ACHN (cell line): ENCODE measurements around the gene KCNIP2.
"Not testable (repeated sequence)": the region's sequence is repeated elsewhere in the genome, so short reads cannot be mapped to it uniquely, and the experiment has no call there.

Experiments used
- DNase-seq: peaks from one replicate; pipeline ENCODE4 v3.0.0-alpha.2; 2015
- in situ Hi-C: cut with HindIII; loops from 2 replicates; pipeline ENCODE4 v1.10.0; 2017; ENCODE audit warnings: low sequenced_read_pairs, low pct_ligation_motif_present, low pct_unique_long_range_greater_than_20kb

Gene KCNIP2

DNA sequence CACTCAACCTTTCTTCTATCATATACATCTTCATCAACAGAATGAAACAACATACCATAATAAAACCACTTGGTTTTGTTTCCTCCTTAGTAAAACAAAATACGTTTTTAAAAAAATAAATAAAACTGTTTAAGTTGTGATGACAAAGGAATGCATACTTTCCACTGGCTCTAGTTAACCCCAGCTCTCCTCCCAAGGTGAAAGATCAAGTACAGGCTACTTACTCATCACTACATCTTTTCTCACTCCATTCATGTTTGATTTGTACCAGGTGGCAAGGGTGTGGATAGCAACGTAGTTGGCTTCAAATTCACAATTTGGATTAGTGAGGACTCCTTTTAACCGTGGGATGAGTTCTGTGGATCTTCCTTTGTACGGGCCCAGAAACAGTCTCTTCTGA lies 40.1 kb downstream of the KCNIP2 start:
- DNase-seq, result no peak

DNA sequence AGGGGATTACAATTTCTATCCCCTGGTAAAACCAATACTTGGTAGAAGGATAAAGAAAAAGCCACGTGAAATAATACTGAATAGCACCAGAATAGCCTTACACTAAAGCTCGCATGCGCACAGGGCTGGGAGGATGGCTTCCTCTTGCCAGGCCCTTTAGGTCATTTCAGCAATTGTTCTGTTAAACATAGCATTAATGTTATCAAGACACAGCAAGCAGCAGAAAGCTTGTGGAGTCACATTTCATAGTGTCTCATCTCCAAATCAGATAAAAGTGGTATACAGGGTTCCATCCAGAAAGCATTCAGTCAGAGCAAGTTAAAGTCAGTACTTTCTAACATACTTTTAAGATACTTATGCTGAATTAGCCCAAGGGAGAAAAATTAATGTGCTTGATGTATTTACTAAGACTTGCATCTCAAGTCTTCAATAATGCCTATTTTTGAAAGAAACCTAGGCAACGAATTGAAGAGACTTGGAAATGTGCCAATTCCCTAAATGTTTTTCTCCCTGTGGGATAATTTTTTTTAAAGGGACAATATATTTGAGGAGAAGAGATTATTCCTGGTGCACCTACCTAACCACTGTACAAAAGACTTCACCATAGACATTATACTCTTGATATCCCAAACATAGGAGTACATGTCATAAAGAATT lies 46.1 kb downstream of the KCNIP2 start:
- no peak for DNase-seq
- in situ Hi-C loops, result no loop called here

More for the DNA sequence above, 40.1 kb downstream of the KCNIP2 start:
- in situ Hi-C loops, result no loop called here

DNA sequence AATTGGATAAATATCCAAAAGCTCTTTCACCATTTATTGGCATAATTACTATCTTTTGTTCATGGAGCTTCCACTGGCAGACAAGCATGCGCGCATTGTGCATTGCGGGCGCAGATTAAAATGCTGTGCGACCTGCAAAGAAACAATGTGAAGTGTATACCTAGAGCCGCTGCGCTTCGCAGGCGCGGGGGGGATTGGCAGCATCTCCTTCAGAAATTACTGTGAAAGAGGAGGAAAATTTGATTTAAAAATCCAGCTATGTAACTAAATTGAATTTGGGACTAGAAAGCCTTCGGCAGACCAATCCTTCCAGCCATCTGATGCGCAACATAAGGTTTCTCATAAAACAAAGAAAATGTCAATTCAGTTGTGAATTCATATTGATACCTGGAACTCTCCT lies 50.1 kb downstream of the KCNIP2 start:
- in situ Hi-C loops, result no loop called here
- no peak for DNase-seq

DNA sequence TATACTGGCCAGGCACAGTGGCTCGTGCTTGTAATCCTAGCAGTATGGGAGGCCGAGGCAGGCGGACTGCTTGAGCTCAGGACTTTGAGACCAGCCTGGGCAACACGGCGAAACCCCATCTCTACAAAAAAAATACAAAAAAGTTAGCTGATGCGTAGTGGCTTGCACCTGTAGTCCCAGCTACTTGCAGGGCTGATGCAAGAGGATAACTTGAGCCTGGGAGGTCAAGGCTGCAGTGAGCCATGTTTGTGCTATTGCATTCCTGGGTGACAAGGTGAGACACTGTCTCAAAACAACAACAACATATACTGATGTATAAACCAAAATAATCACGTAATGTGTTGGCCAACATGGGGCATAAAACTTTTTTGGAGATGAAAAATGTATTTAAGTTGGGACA lies 53.9 kb downstream of the KCNIP2 start:
- in situ Hi-C loops, result no loop called here
- DNase-seq, result no peak

DNA sequence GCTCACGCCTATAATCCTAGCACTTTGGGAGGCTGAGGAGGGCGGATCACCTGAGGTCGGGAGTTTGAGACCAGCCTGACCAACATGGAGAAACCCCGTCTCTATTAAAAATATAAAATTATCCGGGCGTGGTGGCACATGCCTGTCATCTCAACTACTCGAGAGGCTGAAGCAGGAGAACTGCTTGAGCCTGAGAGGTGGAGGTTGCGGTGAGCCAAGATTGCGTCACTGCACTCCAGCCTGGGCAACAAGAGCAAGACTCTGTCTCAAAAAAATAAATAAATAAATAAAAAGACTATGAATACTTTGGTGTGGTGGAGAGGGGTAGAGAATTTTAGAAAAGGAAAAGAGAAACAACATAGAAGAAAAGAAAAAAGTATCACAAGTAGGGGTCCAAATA lies 54.4 kb downstream of the KCNIP2 start:
- in situ Hi-C loops, result not testable (repeated sequence)

DNA sequence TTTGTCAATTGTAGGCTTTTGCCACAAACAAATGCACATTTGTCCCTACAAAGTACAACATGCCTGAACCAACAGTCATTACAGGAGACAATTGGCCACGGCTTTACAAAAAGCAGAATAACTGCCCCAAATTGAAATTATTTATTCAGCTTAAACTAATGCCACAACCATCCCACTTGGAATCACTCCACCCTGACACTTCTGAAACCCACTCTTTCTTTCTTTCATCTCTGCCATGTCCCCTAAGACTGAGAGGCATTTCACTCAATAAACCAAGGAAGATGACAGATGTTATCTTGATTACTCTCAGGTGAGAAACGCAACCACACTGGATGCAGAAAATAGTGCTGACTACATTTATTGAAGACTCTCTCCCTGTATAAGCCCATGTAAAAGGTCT lies 57.8 kb downstream of the KCNIP2 start:
- no peak for DNase-seq
- in situ Hi-C loops, result no loop called here

More for the DNA sequence above, 54.4 kb downstream of the KCNIP2 start:
- DNase-seq, result not testable (repeated sequence)

DNA sequence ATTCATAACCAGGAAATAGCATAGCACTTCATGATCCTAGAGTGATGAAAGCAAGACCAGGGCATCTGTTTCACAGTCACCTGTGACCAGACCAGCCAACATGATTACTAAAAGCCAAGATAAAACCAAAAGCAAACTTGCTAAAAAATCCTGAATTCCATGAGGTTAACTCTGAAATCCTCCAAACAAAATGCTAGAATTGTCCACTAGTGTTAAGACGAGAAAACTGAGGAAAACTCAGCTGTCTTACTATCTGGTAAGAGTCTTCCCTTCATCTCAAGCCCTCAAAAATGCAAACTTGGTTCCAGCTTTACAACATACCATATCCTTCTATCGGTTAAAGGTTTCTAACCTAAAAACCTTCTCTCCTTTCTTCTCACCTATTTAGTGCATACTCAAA lies 59.0 kb downstream of the KCNIP2 start:
- DNase-seq, result no peak
- in situ Hi-C loops, result no loop called here

DNA sequence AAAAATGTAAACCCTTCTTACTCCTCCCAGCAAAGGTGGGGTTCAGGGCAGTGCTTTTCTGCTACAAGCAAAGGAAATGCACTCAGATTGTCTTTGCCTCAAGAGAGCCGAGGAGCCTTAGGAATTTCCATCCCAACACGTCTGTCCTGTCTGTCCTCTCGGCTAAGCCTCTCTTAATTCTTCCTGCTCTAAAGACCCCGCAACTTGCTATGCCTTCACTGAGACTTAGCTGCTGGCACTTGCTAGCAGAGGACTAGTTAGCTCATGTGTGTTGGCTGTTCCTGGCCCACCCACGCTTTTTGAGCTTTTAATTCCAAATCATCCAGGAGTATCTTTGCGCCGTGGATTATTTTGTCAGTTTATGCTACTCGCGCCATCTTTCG lies 59.9 kb downstream of the KCNIP2 start:
- DNase-seq, result peak; percentile 37

DNA sequence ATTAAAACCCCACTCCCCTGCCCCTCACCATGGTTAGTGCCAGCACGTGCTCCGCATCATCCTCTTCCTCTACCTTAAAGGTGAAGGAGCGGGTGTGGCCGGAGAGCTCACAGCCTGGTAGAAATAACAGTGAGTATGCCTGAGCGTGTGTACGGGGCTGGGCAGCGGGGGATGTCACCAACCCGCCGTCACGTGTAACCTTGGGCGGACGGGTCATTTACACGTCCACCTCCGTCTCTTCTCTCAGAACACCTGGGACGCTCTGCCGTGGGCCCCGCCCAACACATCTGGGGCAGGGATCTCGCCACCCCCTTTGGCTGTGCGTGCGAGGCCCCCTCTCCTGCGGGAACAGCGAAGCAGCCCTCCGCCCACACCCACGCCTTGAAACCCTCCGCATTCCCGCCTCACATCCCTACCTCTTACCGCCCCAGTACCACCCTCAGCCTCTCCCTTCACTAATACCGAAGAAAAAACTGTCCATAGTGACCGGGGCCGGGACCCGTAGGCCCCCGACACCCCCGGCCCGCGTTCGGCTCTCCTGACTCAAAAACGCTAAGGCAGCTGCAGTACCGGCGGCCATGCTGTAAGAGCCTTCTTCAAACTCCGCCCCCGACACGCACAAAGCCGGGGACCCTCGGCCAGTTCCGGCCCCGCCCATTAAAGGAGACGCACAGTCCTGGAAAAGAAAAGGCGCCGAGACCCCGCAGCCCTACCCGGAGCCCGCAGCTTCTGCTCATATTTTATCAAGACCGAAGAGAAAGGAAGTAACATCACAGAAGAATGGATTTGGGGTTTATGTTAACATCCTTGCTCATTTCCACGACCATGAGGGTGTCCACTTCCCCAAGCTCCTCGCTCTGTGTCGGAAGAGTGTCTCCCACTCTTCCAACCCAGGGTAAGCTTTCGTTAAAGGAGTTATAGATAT lies 60.5 kb downstream of the KCNIP2 start, which contains the start of gene NPM3:
Gene NPM3 (minus strand): TSS at position 636 of the 925 bp plus-strand sequence. CDS start 56 bp downstream, at position 580.
- peak; percentile 86 for DNase-seq
- in situ Hi-C loops, result no loop called here

More for the DNA sequence above, 59.9 kb downstream of the KCNIP2 start:
- in situ Hi-C loops, result no loop called here

DNA sequence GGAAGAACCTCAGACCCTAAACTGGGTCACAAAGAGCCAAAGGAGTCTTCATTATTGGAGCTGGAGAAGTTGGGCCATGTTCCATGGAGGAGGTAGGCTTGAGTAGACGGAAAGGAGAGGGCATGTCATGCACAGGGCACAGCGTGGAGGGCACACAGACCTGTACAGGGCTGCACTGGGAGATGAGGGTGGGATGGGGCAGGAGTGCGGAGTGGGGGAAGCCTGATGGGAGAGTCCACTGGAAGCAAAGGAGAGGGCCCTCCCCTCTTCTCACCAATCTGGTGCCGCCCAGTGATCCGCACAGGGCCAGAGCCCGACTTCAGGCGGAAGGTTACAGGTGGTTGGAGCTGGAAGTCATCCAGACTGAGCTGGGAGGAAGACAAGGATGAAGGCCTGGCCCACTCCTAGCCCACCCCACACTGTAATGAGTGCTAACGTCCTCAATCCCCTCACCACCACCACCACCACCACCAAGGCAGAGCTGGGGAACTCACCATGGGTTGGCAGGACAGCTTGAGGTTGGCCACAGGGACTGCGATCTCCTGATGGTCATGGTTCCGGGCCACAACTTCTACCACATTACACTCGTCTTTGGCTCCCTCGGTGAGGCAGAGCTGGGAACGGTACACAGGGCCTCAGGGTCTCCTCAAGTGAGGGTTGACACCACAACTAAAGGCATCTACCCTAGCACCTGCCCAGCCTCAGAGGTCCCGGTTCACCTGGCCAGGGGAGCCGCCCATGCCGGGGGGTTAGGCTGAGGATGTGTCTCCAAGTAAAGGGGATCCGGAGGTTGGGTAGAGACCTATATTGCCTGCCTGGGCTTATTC lies 61.4 kb downstream of the KCNIP2 start:
- DNase-seq, result no peak
- in situ Hi-C loops, result no loop called here

DNA sequence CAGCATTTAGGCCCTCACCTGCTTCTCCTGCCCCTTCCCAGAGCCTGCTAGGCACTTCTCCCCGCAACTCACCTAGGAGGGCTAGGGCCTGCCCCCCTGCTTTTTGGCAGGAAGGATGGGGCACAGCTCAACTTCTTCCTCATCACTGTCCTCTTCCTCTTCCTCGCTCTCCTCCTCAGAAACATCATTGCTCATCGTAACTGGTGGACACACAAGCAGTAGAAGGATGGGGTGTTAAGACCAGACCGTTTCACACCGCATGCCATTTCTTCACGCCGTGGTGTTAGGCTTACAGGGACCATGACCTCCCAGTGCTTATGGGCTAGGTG lies 62.0 kb downstream of the KCNIP2 start:
- DNase-seq, result no peak
- in situ Hi-C loops, result no loop called here

DNA sequence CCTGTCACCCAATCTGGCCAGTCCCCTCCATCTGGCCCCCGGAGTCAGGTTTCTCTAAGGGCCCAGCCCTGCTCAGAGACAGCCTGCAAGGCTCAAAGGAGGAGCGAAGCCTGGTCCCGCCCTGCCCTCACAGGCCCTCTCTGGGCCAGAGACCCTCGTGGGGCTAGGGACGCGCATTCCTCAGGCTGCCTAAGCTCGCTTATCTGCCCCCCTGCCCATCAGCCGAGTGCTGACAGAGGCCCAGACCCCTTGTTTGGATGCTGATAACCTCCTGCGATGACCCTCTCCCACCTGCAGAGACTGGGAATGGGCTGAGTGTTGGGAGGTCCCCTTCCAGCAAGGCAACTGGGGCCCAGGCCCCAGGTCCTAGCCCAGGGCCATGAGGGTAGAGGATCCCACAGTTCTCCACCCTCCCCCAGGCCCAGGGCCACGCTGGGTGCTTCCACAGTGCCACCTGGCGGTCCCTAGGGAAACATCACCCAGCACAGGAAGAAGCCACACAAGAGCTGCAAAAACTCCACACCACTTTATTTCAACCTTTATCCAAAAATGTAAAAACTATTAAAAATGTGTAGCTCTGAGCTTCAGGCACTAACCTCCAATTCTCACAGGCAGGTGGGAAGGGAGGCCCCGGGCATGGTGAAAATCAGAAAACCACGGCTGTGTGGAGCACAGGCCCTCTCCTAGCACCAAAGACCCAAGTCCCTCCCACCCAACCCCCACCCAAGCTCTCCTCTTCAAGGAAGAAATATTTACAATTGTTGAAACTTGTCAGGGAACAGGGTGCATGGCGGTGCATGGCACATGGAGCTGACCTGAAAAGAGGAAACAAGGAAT lies 62.6 kb downstream of the KCNIP2 start:
- in situ Hi-C loops, result no loop called here
- peak; percentile 74 for DNase-seq

DNA sequence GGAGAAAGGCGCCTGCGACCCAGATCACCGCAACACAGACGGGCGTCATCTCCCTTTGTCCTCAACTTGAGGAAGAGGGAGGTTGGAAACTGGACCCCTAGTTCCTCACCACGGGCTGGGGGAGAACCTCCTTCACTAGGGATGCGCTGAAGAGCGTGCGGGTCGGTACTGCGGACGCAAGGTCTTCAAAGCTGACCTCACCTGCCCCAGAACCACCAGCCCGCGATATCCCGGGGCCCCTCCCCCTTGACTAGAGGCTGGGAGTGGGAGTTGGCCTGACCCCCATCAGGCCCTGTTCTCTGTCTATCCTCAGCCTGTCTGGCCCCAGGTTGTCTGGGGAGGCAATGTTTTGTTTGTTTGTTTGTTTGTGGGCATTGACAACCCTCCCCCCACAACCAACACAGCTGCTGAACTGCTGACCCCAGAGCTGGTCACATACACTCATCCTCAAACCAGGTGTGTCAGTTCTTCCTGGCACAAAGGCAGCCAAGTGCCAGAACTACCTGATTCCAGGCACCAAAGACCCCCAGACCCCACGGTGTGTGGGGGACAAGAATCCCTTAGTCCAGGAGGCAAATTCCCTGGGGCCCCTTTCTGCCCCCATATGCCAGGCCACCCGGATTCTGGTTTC lies 63.3 kb downstream of the KCNIP2 start:
- DNase-seq, result no peak
- in situ Hi-C loops, result no loop called here

DNA sequence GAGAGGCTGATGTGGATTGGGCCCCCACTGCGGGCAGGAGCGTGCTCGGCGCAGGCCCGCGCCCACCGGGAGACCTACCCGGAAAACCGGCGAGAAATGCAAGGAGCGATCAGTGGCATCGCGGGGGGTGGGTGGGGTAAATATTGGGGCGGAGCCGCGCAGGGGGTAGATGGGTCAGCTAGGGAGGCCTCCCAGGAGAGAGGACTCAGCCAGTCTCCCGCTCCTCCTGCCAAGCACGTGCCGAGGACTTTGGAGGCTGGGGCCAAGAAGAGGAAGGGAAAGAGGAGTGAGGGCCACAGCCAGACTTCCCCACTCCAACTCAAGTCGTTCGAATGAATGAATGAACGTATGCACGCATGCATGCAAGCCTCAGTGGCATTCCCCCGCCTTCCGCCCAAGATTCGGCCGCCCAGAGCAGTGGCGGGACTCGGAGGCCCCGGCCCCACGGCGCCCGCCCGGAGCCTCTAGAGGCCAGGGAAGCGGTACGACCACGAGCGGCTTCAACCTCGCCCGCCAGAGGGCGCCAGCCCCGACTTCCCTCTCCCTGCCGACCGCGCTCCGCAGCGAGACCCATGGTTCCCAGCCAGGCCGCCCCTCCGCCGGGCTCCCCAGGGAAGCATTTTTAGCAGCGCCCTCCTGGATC lies 63.9 kb downstream of the KCNIP2 start:
- in situ Hi-C loops, result no loop called here
- peak; percentile 77 for DNase-seq

DNA sequence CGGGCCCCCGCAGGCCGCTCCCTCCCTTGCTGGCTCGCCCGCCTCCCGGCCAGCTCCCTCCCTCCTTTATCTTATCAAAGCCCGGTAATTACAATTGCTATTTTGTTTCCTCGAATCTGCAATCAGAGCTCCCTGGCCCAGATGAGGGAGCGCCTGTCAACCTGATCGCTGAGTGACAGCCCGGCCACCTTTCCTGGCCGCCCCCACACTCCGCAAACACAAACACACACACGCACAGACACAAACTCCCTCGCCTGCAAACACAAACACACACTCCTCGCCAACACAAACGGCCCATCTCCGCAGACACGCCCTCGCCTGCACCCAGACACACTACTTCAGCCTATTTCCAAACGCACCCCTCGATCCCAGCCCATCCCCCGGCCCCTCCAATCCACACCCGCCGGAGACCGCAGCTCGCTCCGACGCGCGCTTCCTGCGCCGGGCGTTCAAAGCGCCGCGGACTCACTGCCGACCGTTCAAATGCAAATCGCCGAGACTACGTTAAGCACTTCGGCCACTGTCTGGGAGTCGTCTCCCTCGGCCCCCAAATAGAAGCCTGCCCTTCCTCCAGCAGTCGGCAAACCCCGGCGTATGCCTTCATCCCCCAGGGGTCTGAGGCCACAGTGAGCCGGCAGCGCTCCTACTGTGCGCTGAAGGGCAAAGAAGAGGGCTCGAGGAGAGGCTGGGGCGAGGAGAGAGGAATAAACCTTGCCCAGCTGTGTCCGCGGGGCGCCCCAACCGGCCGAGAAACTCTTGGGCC lies 64.6 kb downstream of the KCNIP2 start:
- DNase-seq, result no peak
- in situ Hi-C loops, result no loop called here

DNA sequence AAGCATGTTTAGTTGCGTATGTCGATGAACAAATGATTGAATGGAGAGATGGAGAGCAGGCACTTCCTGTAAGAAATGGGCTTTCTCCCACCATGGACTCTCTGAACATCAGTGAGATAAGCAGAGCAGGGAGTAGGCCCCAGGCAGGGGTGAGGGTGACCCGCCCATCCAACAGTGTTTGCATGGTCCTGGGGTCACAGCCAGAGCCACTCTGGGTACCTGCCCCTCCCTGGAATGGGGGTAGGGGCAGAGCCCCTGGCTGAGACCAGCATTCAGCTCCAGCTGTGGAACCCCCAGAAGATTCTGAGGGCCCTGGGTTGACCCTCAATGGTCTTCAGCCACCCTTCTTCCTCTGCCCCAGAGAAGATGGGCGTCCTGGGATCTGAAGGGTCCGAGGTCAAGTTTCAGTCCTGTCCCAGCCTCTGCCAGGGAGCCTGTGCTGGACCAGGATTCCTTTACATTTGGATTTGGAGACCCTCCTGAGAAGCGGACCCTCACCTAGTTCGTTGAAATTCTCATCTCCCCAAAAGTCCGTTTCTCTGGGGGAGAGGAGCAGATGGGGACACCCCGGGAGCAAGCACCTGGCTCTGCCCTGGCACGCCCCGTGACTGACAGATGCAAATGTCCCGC lies 65.3 kb downstream of the KCNIP2 start:
- in situ Hi-C loops, result no loop called here
- DNase-seq, result no peak
